K562 (cell line): Measurements from ENCODE around the gene FAM222A. TPM values are rescaled to one million over a fixed set of nuclear protein-coding genes. Genes with fewer than 3 reads are reported as not detected.
A peak's percentile ranks its signal among the peaks of the same experiment; 100 is the strongest.

Experiments
- NCOA6 ChIP-seq: fragments of 450-650 bp; IDR thresholded peaks from 2 replicates; pipeline ENCODE4 v1.6.1; 2017; ENCODE audit warnings: mild to moderate bottlenecking
- polyA plus RNA-seq, 8 experiments: library from polyadenylated mRNA; depleted of rRNA in 4 of 8; stranded (reverse) in 5 of 8; unstranded in 3 of 8; fragments of >200 nt; fragmentation: Nextera tagmentation in 2 of 8; fragmentation: Illumina TruSeq in 1 of 8; extraction: Ambion mirVana in 2 of 8; extraction: Trizol in 1 of 8; gene quantifications; 2 replicates each; pipeline versions ENCODE4 v1.2.1 to v1.2.3, GENCODE V29; 2011 to 2014; ENCODE audit warnings: inconsistent platforms in 1 of 8, missing spikeins in 1 of 8
- total RNA-seq, 7 experiments: library from RNA; depleted of rRNA in 6 of 7; stranded (reverse); fragments of >200 nt in 6 of 7; fragmentation: Illumina TruSeq in 2 of 7; extraction: Trizol in 2 of 7; gene quantifications; 2 replicates each; pipeline versions ENCODE4 v1.2.1 to v1.2.3, GENCODE V29; 2011 to 2021; ENCODE audit warnings: low replicate concordance in 1 of 7
- TF ChIP-seq, protein P1 (sequence below): fragments of 450-650 bp; IDR thresholded peaks from 2 replicates; pipeline ENCODE4 v1.6.1; 2016; ENCODE audit warnings: mild to moderate bottlenecking, moderate library complexity
- TF ChIP-seq, protein P2 (sequence below): fragments of 250-450 bp; sonication (Bioruptor Pico); IDR thresholded peaks from 2 replicates; pipeline ENCODE4 v1.8.0; 2021; ENCODE audit warnings: borderline replicate concordance, mild to moderate bottlenecking, moderate library complexity; ENCODE audit not compliant: poor library complexity, severe bottlenecking
- TF ChIP-seq, protein P3 (sequence below): fragments of 250-450 bp; sonication (Bioruptor Pico); IDR thresholded peaks from 2 replicates; pipeline ENCODE4 v1.5.0; 2021; ENCODE audit warnings: mild to moderate bottlenecking, moderate library complexity
- TF ChIP-seq, protein P4 (sequence below), 3 experiments: fragments of 200-800 bp in 1 of 3; sonication (Bioruptor generic) in 1 of 3; sonication (generic) in 1 of 3; formaldehyde crosslinking in 1 of 3; IDR thresholded peaks; 2 replicates each; pipeline versions ENCODE4 v1.6.1 to v1.8.0; 2016 to 2022; ENCODE audit warnings: mild to moderate bottlenecking in 2 of 3, missing compliant biosample characterization in 2 of 3, missing genetic modification characterization in 2 of 3, missing genetic modification reagents in 1 of 3

The FAM222A gene
- total and polyA plus RNA-seq, 9 of the 15 experiments (the other 6 are each of a cell fraction or from before 2014, with no cell fraction given) = 0.03 to 0.36 (median 0.12) TPM; not detected in 1

DNA sequence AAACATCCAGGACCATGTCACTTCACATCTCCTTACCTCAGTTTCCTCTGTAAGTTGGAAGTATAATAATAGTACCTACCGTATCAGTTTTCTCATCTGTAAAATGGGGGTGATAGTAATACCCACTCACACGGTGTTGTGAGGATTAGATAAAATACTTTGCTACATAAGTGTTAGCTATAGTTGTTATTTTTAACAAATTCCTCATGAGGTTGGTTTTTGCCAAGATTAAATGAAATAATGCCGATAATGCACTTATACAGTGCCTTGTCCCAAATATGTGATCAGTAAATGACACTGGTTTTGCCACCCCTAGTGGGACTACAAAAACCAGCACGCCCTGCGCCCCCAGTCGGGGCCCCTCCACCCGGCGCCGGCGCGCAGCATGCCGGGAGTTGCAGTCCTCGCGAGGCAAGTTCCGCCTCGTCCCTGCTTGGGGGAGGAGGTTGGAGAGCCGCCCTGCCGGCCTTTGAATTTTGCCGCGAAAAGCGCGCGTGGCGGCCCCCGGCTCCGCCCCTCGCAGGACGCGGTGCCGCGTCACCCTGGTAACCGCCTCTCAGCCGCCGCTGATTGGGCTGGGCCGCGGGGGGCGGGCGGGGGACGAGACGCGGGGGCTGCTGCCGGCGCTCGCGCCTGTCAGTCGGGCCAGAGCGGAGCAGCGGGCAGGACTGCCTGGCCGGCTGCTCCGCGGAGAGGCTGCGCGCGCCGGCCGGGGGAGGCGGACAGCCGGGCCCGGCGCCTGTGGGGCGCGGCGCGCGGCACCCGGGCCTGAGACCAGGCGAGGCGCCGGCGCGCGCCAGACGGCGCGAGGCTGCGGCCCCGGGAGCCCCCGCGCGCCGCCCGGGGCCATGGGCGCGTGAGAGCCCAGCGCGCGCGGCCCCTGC is at the start of gene FAM222A (continued):
- TF ChIP-seq, protein P1, sequence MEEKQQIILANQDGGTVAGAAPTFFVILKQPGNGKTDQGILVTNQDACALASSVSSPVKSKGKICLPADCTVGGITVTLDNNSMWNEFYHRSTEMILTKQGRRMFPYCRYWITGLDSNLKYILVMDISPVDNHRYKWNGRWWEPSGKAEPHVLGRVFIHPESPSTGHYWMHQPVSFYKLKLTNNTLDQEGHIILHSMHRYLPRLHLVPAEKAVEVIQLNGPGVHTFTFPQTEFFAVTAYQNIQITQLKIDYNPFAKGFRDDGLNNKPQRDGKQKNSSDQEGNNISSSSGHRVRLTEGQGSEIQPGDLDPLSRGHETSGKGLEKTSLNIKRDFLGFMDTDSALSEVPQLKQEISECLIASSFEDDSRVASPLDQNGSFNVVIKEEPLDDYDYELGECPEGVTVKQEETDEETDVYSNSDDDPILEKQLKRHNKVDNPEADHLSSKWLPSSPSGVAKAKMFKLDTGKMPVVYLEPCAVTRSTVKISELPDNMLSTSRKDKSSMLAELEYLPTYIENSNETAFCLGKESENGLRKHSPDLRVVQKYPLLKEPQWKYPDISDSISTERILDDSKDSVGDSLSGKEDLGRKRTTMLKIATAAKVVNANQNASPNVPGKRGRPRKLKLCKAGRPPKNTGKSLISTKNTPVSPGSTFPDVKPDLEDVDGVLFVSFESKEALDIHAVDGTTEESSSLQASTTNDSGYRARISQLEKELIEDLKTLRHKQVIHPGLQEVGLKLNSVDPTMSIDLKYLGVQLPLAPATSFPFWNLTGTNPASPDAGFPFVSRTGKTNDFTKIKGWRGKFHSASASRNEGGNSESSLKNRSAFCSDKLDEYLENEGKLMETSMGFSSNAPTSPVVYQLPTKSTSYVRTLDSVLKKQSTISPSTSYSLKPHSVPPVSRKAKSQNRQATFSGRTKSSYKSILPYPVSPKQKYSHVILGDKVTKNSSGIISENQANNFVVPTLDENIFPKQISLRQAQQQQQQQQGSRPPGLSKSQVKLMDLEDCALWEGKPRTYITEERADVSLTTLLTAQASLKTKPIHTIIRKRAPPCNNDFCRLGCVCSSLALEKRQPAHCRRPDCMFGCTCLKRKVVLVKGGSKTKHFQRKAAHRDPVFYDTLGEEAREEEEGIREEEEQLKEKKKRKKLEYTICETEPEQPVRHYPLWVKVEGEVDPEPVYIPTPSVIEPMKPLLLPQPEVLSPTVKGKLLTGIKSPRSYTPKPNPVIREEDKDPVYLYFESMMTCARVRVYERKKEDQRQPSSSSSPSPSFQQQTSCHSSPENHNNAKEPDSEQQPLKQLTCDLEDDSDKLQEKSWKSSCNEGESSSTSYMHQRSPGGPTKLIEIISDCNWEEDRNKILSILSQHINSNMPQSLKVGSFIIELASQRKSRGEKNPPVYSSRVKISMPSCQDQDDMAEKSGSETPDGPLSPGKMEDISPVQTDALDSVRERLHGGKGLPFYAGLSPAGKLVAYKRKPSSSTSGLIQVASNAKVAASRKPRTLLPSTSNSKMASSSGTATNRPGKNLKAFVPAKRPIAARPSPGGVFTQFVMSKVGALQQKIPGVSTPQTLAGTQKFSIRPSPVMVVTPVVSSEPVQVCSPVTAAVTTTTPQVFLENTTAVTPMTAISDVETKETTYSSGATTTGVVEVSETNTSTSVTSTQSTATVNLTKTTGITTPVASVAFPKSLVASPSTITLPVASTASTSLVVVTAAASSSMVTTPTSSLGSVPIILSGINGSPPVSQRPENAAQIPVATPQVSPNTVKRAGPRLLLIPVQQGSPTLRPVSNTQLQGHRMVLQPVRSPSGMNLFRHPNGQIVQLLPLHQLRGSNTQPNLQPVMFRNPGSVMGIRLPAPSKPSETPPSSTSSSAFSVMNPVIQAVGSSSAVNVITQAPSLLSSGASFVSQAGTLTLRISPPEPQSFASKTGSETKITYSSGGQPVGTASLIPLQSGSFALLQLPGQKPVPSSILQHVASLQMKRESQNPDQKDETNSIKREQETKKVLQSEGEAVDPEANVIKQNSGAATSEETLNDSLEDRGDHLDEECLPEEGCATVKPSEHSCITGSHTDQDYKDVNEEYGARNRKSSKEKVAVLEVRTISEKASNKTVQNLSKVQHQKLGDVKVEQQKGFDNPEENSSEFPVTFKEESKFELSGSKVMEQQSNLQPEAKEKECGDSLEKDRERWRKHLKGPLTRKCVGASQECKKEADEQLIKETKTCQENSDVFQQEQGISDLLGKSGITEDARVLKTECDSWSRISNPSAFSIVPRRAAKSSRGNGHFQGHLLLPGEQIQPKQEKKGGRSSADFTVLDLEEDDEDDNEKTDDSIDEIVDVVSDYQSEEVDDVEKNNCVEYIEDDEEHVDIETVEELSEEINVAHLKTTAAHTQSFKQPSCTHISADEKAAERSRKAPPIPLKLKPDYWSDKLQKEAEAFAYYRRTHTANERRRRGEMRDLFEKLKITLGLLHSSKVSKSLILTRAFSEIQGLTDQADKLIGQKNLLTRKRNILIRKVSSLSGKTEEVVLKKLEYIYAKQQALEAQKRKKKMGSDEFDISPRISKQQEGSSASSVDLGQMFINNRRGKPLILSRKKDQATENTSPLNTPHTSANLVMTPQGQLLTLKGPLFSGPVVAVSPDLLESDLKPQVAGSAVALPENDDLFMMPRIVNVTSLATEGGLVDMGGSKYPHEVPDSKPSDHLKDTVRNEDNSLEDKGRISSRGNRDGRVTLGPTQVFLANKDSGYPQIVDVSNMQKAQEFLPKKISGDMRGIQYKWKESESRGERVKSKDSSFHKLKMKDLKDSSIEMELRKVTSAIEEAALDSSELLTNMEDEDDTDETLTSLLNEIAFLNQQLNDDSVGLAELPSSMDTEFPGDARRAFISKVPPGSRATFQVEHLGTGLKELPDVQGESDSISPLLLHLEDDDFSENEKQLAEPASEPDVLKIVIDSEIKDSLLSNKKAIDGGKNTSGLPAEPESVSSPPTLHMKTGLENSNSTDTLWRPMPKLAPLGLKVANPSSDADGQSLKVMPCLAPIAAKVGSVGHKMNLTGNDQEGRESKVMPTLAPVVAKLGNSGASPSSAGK = no peak
- TF ChIP-seq, protein P2, sequence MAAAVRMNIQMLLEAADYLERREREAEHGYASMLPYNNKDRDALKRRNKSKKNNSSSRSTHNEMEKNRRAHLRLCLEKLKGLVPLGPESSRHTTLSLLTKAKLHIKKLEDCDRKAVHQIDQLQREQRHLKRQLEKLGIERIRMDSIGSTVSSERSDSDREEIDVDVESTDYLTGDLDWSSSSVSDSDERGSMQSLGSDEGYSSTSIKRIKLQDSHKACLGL (CRISPR knock-in tag) = peak; percentile 73
- TF ChIP-seq, protein P3, sequence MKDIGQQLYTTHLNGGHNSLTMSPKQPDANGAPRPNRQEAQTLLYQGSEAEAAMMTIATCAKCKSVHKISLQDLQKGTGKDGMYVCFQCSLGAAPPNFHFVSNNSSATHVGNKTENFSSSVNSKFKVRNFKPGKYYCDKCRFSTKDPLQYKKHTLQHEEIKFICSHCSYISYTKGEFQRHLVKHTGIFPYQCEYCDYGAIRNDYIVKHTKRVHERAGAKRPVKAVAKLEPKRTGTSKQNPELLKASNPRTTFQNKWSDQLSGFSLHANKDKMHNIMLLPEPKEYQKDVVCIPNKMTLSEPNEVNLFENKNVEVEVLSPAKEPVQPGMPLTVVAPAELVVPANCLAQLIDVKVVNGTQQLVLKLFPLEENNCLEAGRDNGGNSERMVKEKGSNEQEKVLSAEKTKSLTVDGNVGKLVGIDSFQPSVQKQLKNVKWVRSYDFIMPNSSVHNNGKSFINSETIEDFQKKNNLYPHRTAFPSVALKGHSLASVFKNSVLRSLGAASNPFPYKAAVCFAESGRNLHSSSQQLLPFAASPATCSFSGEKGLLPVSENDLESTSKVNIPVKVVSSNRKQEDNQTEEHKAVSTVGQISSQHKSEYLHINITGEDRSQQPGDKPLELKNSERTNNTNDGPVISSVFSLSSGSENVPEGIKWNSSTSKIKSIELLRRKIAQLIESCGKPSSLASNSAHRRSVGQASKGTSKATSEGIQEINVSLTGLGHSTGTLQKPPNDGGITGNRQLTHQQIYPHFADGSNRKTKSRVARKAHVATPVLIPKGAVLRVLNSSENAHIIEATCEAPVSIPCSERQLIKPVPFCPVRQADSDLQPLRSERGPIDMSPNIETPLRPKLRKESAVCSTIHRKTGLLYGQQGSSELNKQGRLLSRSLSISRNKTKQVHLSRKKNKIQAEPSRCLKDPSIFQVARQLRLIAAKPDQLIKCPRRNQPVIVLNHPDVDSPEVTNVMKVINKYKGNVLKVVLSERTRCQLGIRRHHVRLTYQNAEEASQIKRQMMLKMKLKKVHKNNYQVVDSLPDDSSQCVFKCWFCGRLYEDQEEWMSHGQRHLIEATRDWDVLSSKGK (CRISPR knock-in tag) = no peak
- no peak for TF ChIP-seq NCOA6
- TF ChIP-seq, protein P4, sequence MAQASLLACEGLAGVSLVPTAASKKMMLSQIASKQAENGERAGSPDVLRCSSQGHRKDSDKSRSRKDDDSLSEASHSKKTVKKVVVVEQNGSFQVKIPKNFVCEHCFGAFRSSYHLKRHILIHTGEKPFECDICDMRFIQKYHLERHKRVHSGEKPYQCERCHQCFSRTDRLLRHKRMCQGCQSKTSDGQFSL (CRISPR knock-in tag; IDR thresholded peaks at IDR 0.05) = peak; percentile 74; the same call in 1 of the 2 replicates
- TF ChIP-seq, protein P4 (tag; IDR thresholded peaks at IDR 0.05) = no peak; a peak in 1 of 4 replicates
